HS-27A (cell line): ENCODE measurements around the gene SLC24A4.

Experiments
- DNase-seq: peaks from one replicate; pipeline ENCODE4 v3.0.0-alpha.2; 2012; ENCODE audit warnings: low read depth, missing footprints

Gene SLC24A4

DNA sequence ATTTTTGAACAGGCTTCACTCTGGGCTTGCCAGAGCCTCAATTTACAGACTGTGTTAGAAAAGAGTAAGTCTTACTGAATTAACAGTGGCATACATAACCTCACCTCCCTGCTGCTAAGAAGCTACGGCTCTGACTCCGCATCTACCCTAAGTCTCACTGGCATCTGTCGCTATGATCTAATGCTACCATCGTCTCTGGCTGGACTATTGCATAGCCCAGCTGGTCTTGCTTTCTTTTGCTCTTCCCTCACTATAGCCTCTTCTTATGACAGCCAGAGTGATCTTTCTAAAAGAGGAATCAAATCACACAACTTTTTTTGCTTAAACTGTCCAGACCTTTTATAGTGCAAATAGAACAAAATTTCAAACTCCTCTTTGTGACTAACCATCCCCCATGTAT lies 81.1 kb downstream of the SLC24A4 start:
- DNase-seq: no peak

DNA sequence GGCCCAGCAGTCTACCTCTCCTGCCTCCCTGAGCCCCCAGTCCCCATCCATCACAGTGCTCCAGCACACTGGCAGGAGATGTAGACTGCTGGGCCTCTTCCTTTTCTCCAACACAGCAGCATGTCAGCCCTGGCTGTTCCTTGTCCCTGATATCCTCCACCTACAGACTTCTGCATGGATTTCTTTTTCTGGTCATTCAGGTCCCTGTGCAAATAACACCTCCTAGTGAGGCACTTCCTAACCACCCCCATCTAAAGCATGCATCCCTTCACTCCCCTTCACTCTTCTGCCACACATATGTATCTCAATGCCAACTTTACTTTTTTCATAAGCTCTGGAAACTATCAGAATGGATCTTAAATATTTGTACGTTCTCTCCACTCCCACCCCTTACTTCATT lies 81.5 kb downstream of the SLC24A4 start:
- no peak for DNase-seq

DNA sequence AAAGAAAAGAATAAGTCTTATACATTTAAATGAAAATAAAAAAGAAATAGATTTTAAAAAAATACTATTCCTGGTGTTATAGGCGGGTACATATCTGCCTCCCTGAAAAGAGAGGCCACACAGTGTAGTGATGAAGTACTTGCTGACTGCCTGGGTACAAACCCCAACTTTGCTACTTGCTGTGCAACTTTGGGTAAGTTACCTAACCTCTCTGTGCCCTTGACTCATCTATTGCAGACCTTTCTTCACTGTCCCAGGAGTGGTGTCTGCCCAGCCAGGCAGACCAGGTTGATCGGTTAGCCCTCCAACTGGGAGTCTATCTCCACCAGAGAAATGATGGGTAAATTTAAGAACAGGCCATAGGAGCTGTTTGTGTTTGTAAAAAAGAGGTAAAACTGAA lies 82.0 kb downstream of the SLC24A4 start:
- DNase-seq: no peak

GRCh38 chr14:92407410-92407809 lies 84.4 kb downstream of the SLC24A4 start:
- DNase-seq: no peak

- DNase-seq: no peak
Measured at GRCh38 chr14:92409043-92409442, 86.1 kb downstream of the SLC24A4 start.

DNA sequence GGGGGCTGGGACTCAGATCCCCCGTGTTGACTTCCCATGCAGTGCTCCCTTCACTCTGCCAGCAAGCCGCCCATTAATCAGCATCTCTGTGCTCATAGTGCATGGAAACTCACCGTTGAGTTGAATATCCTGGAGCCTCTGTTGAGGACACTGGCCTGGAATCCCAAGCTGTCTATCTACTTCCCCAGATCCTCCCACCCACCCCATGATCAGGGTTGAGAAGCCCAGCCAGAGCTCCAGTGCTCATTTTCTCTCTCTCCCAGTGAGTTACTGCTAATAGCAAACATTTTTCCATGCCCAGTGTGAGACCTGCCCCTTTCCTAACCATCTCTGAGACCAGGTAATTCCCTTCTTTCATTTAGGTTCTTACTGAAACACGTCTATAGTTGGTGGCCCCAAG lies 88.2 kb downstream of the SLC24A4 start:
- DNase-seq: no peak

DNA sequence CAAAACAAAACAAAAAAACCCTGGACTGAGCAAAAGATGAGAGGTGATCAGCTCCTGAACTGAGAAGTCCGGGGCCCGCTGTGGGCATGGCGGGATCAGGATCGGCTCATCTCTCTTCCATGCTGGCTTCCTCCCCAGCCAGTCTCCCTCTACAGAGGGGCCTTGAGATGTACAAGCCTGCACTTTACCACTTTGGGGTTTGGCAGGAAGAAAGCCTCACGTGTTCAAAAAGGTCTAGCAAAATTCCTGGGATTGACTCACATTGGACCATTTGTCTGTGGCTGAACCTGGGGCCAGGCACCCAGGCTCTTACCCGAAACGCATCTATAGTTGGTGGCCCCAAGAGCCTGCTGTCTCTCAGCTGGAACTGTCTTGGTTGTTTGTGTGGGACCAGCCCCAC lies 89.0 kb downstream of the SLC24A4 start:
- DNase-seq: no peak

- DNase-seq: no peak
Measured at GRCh38 chr14:92412912-92413311, 89.9 kb downstream of the SLC24A4 start.

- DNase-seq: no peak
Measured at GRCh38 chr14:92413379-92413778, 90.4 kb downstream of the SLC24A4 start.

DNA sequence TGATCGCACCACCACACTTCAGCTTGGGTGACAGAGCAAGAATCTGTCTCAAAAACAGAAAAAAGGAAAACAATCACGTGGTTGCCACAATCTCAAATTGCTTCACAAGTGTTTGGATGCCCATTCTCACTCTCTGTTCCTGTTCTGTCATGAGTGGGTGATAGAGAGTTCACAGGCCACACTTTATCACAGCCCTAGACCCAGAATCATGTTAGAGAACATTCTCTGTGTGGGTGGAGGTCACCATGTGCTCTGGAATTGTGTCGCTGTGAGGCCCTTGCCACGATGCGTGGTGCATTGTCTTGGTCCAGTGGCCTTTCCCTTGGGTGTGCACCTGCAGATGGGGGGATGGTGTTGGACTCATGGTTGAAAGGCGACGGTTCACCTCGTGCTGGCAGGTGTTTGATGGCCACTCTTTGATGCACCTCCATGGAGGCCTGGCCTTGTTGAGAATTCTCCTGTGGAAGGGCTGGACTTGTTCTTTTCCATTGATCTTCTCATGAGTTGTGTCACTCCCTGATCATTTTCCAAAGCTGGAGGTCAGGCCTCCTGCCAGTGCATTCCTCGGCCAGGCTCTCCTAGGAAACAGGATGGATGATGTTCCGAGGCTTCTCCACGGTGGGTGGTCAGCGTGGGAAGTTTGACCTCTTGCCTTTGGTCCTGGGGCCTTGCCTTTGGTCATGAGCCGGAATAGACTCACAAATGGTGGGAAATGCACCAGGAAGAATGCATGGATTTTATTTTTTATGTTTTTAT lies 91.9 kb downstream of the SLC24A4 start:
- DNase-seq: no peak

DNA sequence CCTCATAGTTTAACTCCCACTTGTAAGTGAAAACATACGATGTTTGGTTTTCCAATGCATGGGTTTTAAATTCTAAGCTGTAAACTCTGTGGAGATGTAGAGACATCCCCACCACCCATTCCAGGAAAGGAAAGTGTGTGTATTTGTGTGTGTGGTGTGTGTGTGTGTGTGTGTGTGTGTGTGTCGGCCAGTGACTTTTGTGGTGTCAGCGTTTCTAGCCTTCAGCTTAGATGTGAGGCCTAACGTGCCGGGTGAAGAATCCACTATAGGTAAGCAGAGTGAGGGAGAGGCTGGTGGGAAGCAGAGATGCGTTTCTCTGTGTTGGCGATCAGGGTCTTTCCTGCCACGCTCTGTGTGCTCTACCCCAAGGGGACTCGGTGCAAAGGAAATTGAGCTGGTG lies 93.0 kb downstream of the SLC24A4 start:
- DNase-seq: no peak

DNA sequence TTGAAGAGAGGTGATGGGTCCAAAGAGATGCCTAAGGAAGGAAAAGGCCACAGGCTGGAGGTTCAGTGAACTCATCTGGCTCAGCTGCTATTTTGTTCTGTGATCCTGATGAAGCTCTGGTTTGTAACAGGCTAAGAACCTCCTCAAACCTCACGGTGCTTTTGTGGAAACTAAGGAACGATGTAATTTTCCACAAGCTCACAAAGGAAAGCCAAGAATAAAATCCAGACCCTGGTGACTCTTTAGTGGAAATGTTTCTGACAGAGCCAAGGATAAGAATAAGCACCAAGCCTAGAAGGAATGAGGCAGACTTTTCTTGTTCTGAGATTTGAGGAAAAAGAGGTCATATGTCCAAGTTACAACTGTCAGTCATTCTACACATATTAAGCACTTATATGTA lies 93.6 kb downstream of the SLC24A4 start:
- no peak for DNase-seq

DNA sequence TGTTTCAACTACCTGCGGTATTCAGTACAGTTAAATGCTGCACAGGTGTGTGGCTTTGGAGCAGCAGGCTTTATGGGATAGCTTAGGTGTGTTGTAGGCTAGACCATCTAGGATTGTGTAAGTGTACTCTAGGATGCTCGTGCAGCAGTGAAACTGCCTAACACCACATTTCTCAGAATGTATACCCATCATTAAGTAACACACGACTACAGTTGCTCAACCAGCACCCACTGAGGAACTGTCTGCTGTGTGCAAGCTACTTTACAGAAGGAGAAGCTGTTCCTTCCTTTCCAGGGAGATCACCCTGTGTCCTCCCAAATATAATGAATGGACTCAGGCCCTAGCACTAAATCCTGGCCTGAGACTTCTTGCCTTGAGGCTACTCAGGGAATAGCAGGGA lies 94.8 kb downstream of the SLC24A4 start:
- DNase-seq: no peak

- DNase-seq: no peak
Measured at GRCh38 chr14:92421751-92422150, 98.8 kb downstream of the SLC24A4 start.

- peak; percentile 39 for DNase-seq
Measured at GRCh38 chr14:92425101-92425500, 102.1 kb downstream of the SLC24A4 start.

DNA sequence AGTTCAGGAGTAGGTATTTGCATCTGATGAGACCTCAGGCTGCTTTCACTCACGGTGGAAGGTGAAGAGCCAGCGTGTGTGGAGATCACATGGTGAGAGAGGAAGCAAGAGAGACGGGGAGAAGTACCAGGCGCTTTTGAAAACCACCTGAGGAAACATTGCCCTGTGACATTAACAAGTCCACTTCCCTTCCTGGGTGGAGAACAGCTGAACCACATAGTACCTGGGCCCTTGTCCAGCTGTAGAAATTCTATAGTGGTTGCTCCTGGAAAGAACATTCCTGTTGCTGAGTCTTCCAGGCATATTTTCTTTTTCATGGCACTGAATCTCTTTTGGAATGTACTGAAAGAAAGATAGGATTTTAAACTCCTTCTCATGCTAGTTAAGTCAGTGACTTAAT lies 103.3 kb downstream of the SLC24A4 start:
- DNase-seq: no peak

DNA sequence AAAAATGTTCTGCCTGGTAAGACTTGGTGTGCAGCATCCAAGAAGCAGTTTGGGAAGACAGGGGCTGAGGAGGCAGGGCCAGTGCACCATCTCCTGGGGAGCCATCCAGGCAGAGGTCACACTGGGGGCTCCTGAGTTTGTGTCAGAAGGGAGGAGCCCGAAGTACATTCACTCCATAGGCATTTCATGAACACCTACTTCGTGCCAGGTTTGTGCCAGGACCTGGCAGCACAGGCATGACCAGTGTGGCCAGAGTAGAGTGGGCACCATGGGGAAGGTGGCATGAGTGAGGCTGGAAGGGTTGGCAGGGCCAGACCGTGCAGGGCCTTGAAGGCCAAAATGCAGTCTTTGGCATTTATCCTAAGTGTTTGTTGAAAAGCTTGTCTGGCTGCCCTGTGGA lies 104.1 kb downstream of the SLC24A4 start:
- DNase-seq: no peak

DNA sequence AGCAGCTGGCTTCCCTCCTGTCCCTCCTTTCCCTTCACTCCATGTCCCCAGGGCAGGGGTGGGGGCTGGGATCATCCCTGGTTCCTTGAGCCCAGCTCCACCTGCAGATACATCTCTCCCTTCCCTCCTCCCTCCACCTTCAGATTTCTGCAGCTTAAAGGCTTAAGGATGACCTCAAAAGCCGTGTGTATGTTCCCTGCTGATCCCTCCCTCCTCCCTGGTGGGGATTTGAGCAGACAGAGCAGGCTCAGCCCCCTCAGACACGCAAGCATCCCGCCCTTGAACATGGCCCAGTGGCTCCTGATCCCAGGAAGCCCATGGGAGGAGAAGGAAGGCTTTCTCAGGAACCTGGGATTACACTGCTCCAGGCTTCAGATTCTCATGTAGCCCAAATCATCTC lies 107.7 kb downstream of the SLC24A4 start:
- no peak for DNase-seq

DNA sequence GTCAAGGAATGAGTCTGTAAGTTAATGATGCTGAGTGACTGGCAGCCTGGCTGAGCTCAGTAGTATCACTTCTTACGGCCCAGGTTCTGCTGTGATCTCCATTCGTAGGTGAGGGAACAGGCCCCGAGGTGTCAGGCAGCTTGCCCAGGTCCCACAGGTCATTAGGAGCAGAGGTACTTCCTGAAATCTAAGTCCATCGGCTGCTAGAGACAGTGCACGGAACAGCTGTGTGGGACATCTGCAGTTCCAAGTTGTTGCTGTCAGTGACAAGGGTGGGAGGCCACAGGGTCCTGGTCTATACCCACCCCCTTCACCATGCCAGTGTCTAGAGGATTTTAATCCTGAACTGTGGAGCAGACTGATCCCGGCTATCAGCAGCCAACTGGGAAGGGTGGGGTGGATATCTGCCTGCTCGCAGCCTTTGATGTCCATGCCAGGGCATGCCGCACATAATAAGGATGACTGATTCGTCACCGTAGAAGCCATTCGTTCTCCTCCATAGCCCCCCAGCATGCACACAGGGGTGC lies 108.3 kb downstream of the SLC24A4 start:
- no peak for DNase-seq

DNA sequence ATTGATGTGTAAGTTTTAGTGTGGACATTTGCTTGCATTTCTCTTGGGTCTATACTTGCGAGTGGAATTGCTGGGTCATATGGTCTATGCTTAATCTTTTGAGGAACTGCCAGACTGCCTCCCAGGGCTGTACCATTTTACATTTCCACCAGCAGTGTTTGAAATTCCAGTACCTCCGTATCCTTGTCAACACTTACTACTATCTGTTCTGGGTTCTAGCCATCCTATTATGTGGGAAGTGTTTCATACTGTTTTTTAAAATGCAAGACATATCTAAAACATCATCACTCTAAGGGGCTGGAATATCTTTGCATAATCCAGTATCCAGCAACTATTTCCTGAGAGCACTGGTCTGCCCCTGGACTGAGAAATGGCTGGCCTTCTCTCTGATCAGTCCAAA lies 110.4 kb downstream of the SLC24A4 start:
- no peak for DNase-seq

GRCh38 chr14:92435154-92435553 lies 112.2 kb downstream of the SLC24A4 start:
- DNase-seq: no peak

- DNase-seq: no peak
Measured at GRCh38 chr14:92436115-92436776, 113.3 kb downstream of the SLC24A4 start.

GRCh38 chr14:92437309-92437708 lies 114.3 kb downstream of the SLC24A4 start:
- DNase-seq: no peak
